Stimulated activated CD8-positive, alpha-beta memory T cell treated with anti-CD3 and anti-CD28 coated beads, Interleukin-4, amount 100 ng/mL, for 4 hours (primary cell): ENCODE measurements around the gene IRF2.

Experiments
- DNase-seq, 2 donors: peaks; one replicate each; pipeline ENCODE4 v3.0.0-alpha.2; 2020; ENCODE audit warnings: low read depth in 2 of 2, low spot score in 1 of 2

The IRF2 gene

DNA sequence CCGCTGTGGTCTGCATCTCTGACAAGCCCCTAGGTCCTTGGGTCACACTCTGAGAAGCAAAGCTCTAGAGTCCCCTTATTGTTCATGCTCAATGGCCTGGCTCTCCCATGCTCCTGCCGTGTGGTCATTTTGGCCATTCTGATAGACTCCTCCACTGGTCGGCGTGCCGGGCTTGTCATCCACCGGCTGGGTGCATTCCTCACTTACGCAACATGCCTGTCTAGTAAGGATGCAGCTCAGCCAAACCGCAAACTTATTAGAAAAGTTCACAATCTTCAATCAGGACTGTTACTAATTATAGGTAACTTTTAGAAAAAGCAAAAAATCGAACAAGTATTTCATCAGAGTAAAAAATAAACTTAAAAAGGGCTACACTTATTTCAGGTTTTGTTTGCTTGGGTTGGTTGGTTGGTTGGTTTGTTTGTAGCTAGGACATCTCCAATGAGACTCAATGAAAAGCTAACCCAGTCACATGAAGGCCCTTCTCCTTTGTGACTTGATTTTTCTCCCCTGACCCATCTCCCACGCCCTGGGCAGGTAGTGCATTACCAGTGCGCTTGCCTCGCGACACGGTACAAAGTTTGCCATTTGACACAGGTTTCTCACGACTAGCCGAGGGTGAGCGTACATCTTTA is 41.0 kb downstream of the IRF2 start:
- no peak for DNase-seq

DNA sequence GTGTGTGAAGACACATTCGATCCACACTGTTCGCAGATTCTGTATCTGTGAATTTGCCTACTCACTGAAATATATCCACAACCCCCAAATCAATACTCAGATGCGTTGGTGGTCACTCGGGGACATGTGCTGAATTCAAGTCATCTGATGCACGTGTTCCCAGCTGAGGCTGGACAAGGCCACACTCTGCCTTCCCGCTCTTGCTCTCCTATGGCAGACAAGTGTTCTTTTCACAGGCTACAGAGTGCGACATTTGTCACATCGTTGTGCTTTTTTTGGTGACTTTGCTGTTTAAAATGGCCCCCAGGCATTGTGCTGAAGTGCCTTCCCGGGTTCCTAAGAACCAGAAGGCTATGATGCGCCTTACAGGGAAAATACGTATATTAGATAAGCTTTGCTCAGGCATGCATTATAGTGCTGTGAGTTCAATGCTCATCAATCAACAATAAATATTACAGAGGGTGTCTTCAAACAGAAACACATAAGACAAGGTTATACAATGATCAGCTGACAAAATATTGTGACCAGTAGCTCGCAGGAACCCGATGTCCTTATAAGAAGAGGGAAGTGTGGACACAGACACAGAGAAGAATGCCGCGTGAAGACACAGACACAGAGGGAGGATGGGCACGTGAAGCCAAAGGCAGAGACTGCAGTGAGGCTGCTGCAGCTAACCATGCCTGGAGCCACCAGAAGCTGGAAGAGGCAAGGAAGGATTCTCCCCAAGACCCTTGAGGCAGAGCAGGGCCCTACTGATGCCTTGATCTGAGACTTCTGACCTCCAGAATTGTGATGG is 42.0 kb downstream of the IRF2 start:
- no peak for DNase-seq

DNA sequence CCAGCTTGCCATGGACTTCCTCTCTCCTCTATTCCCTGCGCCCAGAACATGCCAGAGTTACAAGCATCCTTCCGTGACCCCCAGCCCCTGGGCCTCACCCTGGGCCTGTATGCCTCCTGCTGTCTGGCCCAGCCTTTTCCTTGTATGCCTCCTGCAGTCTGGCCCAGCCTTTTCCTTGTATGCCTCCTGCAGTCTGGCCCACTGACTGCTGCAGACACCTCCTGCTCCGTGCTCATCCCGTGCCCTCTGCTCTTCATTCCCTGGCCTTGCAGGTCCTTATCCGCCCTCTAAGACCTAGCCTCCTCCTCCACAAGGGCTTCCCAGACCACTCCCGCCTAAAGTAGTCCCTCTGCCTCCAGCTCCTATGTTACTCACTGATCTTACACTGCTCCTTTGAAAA is 44.2 kb downstream of the IRF2 start:
- DNase-seq = no peak

DNA sequence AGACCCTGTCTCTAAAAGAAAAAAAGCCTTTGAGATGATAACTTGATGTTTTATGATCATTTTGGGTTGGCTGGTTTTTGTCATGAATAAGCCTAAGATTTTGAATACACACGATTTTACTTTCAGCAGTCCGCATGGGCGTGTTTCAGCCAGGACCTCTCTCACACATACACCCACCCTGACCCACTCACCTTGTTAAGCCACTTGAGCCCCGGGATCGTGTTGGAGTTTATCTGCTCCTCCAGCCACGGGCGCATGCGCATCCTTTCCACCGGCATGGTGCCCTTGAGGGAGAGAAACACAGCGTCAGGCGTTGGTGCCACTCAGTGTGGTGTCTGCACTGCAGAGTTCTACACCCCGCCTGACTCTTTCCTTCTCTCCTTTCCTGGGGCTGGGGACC is 45.6 kb downstream of the IRF2 start:
- DNase-seq = no peak

DNA sequence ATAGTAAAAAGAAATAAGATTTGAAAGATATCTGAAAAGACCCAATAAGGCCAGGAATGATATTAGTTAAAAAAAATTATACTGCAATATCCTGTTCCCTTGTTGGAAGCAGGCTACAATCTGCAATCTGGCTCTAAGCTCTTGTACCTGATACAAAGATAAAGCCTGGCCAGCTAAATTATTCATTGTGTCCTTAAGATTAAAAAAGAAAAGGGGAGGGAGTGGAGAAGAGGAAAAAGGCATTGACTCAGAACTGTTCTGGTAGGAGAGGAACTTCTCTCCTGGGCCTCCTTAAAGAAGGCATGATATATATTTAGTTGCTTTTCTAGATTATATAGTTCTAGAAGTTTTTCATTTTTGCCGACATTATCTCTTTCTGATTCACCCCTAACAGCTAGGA is 46.7 kb downstream of the IRF2 start:
- DNase-seq = no peak

DNA sequence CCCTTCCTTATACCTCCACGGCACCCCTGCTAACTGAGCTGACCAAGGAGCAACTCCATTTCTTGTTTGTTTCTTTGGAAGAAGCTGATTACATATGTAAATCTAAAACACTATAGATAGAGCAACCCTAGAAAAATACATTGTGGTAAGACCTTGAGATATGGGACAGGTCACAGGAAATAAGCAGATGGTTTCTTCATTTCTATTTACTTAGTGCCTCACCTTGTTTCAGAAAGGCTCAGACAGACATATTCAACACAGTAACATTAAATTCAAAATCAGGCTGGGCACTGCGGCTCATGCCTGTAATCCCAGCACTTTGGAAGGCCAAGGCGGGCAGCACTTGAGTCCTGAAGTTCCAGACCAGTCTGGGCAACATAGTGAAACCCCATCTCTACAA is 47.3 kb downstream of the IRF2 start:
- no peak for DNase-seq

DNA sequence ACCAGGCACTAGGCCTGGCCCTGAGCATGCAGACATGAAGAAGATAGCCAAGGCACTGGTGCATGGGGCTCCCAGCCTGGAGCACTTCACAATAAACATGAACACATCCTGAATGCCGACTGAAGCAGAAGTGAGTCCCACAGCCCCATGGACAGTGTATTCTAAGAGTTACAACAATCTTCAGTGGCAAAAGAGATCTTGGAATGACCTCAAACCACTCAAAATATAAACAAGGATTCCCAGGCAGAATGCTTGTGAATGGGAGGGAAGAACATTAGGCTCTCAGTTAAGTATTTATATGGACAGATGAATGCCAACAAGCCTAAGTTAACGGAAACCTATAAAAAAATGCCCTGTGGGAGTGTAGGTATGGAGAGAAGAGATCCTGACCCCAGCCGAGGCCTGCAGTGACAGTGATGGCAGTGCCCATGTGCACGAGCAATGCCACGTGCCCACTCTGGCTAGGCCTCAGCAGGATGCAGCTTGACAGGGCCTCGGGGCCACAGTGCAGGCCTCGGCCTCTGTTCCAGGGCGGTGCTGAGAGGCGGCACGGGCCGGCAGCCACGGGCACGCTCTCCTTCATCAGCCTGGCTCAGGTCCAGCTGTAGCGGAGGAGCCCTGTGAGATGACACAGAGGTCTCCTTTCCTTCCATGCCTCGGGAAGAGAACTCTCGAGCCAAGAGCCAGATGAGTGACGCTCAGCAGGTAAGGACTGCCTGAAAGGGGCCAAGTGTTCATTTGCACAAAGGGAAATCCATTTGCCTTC is 49.2 kb downstream of the IRF2 start:
- DNase-seq = no peak

DNA sequence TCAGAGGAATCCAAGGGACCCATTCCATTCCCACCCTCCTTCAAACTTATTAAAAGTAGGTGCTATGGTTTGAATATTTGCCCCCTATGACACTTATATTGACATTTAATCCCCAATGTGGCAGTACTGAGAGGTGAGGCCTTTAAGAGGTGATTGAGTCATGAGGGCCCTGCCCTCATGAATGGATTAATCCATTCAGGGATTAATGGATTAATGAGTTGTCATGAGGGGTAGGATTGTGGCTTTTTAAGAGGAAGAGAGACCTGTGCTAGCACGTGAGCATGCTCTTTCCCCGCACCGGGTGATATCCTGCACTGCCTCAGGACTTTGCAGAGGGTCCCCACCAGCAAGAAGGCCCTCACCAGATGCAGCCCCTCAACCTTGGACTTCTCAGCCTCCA is 50.1 kb downstream of the IRF2 start:
- no peak for DNase-seq

DNA sequence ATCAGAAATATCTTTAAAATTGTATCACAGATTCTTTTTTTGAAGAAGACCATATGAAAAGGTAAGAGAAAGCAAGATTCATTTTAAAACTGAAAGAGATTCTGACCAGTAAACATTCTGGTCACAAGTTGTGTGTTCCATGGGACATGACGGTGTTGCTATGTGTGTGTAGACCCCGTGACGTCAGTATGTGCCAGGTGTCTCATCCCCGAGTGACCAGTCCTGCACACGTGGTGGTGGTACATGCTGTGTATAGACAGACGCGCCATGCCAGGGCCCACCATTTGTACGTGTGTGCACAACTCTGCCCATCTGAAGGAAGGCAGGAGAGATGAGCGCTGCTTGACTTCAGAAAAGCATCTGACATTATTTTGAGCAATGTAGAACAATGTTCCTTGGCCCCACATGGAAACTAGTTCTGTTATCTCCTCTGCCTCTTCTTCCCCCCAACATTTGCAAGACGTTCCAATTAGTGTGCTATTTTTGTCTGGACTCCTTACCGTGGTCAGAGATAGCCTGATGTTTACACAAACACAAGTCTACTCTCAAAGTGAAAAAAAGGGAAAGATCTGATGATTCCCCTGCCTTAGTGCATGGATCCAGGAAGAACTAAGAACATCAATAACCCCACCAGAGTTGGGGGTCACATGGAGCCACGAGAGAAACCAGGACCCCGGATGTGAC is 51.2 kb downstream of the IRF2 start:
- no peak for DNase-seq

DNA sequence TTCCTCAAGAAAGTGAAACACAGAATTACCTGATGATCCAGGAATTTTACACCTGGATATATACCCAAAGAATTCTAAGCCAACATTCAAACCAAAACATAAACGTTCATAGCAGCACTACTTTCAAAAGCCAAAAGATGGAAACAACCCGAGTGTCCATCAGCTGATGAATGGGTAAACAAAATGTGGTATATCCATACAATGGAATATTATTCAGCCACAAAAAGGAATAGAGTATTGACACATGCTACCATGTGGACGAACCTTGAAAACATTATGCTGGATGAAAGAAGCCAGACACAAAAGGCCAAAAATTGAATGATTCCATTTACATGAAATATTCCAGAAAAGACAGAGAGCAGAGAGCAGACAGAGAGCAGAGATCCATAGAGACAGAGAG is 52.0 kb downstream of the IRF2 start:
- DNase-seq = no peak

DNA sequence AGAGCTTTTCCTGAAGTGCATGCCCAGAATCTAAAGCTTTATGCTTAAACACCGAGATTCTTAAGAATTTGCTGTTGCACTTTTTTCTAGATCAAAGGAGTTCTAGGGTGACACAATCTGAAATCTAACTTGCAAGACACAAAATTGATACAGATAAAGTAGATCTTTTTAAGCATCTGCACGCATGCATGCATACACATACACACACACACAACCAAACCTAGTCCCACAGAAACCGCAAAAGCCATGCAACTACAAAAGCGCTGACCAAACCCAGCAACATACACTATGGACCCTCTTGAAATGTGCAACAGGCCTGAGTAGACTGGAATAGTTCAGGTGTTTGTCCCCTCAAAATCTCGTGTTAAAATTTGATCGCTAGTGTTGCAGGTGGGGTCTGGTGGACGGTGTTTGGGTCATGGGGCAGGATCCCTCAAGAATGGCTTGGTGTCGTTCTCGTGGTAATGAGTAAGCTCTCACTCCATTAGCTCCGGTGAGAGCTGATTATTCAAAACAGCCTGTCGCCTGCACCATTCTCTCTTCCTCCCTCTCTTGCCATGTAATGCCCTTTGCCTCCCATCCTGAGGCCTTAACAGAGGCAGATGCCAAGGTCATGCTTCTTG is 52.7 kb downstream of the IRF2 start:
- DNase-seq = no peak

DNA sequence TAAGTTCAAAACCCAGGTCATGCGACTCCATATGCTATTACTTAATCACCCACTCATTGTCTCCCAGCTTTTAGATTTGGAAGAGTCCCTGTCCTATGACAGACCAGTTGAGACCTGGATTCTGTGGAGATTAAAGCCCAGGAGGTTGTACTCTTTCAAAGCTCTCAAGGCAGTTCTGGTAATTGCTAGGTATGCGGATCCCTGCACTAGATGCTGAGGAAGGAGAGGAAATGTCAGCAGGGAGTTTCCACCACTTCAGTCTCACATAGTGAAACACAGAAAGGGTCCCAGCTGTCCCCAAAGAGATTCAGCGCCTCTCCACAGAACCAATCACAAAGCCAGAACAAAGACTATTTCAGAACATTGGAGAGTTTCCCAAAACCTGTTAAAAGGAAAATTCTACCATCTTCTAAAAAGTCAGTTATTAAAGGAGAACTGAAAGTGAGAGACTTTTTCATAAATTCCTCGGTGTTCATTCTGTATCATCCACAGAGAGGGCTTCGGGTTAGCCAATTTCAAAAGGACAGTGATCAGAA is 53.4 kb downstream of the IRF2 start:
- DNase-seq = no peak

DNA sequence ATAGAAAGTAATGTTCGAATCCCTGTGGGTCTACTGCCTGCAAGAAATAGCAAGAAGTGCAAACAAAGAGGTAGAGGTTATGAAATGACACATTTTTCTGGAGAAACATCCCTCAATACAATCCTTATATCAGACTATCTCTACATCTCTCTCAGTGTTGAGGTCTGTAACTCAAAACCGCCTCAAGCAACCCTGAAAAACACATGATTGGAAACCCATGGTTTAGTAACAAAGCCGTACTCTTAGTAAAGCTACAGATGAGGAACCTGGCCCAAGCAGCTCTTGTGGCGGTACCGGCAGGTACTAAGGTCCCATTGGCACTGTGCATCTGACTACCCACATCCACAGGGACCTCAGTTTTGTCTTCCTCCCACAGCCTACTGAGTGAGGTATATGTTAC is 53.9 kb downstream of the IRF2 start:
- no peak for DNase-seq

DNA sequence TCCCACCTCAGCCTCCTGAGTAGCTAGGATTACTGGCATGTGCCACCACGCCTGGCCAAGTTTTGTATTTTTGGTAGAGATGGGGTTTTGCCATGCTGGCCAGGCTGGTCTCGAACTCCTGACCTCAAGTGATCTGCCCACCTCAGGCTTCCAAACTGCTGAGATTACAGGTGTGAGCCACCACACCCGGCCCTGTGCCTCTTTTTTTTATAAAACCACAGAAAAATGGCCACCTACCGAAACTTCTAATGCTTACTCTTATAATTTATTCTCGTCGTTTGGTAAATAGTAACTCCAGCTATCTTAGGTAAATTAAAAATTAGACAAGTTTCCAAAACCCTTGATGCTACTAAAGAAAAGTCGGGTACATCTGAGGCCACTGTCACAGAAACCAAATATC is 54.4 kb downstream of the IRF2 start:
- no peak for DNase-seq

DNA sequence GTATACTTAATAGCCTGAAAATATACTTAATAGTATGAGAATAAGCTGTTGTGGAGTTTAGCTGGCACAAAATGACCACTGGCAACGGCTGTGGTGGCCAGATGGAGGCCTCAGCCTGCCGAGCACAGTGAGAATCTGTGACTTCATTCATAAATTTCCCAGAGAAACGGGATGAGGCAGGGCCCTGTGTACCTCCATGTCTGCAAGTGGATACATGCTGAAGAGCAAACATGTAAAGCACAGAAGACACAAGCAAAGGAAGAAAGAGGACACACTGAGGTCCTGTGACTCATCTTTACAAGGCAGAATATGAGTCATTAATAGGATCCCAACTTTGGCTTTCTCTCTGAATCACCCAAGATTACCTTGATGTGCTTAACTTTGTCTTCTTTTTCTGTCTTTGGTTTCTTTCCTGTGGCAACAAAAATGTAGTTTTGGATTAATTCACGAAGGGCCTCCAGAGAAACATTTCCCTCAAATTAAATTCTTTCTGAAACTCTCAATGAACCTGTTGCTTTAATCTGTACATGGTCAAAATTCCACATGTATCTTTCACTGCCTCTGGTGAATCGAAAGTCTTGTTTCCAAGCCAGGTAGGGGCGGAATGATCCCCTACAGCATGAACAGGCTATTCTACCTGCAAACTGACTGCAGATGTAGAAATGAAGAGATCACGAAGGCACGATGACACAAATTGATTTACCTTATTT is 56.4 kb downstream of the IRF2 start:
- DNase-seq = no peak

DNA sequence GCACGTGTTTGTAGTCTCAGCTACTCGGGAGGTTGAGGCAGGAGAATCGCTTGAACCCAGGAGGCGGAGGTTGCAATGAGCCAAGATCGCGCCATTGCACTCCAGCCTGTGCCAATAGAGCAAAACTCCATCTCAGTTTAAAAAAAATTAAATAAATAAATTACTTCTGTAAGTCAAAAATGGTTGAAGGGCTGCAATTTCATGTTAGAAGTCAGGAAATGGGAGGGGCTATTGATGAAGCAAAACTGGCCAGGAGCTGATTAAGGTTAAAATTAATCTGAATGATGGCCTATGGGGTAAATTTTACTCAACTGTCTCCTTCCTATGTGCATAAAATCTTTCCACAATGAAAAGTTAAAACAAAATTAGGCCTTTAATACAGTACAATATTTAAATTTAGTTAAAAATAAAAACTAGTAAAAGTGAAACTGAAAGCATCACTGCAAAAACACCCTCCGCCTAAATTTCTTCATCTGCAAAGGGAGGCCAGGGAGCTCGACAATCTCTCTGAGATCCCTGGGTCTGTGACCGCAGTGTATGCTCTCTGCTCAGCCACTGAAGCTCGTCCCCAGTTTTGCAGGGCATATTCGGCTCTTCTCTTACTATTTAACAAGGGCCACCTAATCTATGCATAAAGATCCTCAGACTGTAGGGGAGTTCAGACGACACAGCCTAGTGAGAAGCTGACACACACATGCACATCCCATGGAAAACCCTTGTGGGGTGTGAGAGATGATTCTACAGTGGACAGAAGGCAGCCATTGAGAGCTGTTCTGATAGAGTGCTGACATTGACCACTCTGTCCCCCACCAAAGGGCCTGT is 57.2 kb downstream of the IRF2 start:
- DNase-seq = no peak

DNA sequence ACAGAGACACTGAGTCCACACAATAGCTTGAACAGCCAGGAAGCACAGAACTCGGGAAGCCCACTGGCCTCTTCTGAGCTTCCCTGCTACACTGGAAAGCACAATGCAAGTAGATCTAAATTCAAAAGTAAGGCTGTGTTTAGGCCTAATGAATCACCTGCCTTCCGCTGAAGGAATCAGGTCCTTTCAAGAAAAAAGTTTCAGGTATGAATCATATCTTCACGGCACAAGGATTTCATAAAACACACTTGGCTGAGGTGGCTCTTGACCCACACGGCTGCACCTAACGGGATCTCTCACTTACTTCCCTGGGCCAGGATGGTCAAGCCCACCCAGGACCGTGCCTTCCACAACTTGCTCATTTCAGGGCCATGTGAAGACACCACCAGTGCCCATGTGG is 59.3 kb downstream of the IRF2 start:
- no peak for DNase-seq

DNA sequence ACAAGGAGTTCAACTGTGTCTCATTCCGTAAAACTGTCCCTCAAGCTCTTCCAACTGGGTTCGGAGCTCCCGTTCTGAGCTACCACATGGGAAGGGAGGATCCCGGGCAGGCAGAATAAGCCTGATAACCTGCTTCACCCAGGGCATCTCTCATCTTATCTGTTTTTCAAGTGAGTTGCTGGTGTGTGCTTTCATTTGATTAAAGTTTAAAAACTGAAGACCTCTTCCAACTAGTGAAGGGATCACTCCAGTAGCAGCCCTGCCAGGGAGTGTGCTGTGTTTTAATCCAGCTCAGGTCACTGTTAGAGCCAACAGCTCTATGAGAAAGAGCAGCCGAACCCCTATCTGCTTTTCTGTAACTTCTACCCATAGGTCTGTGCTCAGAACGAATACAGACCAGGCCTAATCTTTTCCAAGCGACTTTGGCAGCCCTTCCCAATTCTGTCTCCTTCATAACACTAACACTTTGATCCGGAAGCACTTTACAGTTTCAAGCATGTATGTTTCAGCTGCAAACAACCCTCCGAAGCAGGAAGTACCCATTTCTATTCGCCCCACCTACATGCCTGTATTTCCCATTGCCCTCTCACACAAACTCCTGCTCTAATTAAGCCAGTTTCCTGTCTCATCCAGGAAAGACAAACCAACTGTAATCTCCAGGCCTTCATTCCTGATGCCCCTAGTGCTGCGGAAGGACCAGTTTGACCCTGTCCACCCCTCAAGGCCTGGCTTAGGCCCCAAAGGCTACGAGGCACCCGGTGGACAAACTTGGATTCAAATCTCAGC is 60.9 kb downstream of the IRF2 start:
- no peak for DNase-seq

DNA sequence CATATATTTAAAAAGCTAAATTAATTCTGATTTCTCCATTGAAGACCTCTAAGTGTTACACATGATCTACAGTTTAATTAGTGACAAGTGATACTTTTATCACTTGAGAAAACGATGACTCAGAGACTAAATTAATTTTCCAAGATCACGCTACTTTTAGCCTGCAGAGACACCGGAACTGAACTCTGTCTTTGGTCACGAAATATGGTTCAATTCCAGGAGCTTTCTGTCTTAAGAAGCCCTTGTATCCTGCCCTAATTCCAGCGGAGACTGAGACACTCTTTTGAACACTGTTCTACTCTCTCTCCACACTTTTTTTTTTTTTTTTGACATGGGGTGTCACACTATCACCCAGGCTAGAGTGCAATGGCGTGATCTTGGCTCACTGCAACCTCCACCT is 63.6 kb downstream of the IRF2 start:
- DNase-seq = no peak
